Body of pancreas (tissue), 4 donors: ENCODE data around the gene MICAL2. TPM values are rescaled to one million over a fixed set of nuclear protein-coding genes. Genes with fewer than 3 reads are reported as not detected.

Experiments used
- ATAC-seq: fragments of 150-250 bp; one replicate; pipeline ENCODE4 v1.9.1; 2016
- DNase-seq, 4 donors: peaks; one replicate each; pipeline ENCODE4 v3.0.0-alpha.2; 2019
- H3K27ac ChIP-seq, 4 donors: fragments of 200-600 bp; sonication (generic); 1 replicate in 3 of 4; 2 replicates in 1 of 4; pipeline versions ENCODE4 v1.5.1 to v1.6.1; 2016 to 2019; ENCODE audit warnings: mild to moderate bottlenecking in 1 of 4, mixed read lengths in 1 of 4, moderate library complexity in 1 of 4
- H3K27me3 ChIP-seq, 2 donors: fragments of 200-600 bp; sonication (generic); one replicate each; pipeline ENCODE4 v1.6.0; 2016; ENCODE audit warnings: mild to moderate bottlenecking in 1 of 2
- H3K36me3 ChIP-seq, 2 donors: fragments of 200-600 bp; sonication (generic); replicated peaks in 1 of 2; 2 replicates each; pipeline ENCODE4 v1.5.1; 2016; ENCODE audit warnings: low read depth in 2 of 2; ENCODE audit not compliant: insufficient read depth in 1 of 2
- H3K4me1 ChIP-seq: fragments of 200-600 bp; sonication (generic); one replicate; pipeline ENCODE4 v1.6.0; 2016
- H3K4me3 ChIP-seq, 2 donors: fragments of 200-600 bp; sonication (generic); 1 replicate in 1 of 2; 2 replicates in 1 of 2; pipeline ENCODE4 v1.5.1; 2016 to 2019
- H3K9me3 ChIP-seq, 3 donors: fragments of 200-600 bp; sonication (generic); 1 replicate in 2 of 3; 2 replicates in 1 of 3; pipeline ENCODE4 v1.5.1; 2016
- POLR2A ChIP-seq, 3 donors: fragments of 450-650 bp; IDR thresholded peaks; one replicate each; pipeline ENCODE4 v1.6.1; 2016; ENCODE audit warnings: antibody characterized with exemption in 3 of 3, mild to moderate bottlenecking in 2 of 3
- WGBS, 2 donors: methylation state at CpG; one replicate each; pipeline ENCODE4 v1.1.5; 2017; 5-methylcytosine and 5-hydroxymethylcytosine counted together
- intact Hi-C: fragments of 100-400 bp; cut with DNase I; formaldehyde crosslinking; loops from one replicate; pipeline ENCODE4 v1.15.1; 2023
- total RNA-seq, 2 donors: library from RNA; depleted of rRNA; stranded (reverse); fragments of >200 nt; gene quantifications; one replicate each; pipeline ENCODE4 v1.1.0, GENCODE V29; 2016
- TF ChIP-seq, protein P1 (sequence below), 7 experiments: fragments of 450-650 bp in 4 of 7; fragments of 200-600 bp in 3 of 7; sonication (generic) in 3 of 7; IDR thresholded peaks; one replicate each; pipeline ENCODE4 v1.5.1; 2016 to 2019; ENCODE audit warnings: antibody characterized with exemption in 7 of 7

MICAL2 gene
- total RNA-seq, 2 donors from 2014 or later, result 16.6 to 24.4 TPM

- TF ChIP-seq, protein P1, sequence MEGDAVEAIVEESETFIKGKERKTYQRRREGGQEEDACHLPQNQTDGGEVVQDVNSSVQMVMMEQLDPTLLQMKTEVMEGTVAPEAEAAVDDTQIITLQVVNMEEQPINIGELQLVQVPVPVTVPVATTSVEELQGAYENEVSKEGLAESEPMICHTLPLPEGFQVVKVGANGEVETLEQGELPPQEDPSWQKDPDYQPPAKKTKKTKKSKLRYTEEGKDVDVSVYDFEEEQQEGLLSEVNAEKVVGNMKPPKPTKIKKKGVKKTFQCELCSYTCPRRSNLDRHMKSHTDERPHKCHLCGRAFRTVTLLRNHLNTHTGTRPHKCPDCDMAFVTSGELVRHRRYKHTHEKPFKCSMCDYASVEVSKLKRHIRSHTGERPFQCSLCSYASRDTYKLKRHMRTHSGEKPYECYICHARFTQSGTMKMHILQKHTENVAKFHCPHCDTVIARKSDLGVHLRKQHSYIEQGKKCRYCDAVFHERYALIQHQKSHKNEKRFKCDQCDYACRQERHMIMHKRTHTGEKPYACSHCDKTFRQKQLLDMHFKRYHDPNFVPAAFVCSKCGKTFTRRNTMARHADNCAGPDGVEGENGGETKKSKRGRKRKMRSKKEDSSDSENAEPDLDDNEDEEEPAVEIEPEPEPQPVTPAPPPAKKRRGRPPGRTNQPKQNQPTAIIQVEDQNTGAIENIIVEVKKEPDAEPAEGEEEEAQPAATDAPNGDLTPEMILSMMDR (IDR thresholded peaks at IDR 0.05), result no peak
- TF ChIP-seq POLR2A (IDR thresholded peaks at IDR 0.05), result no peak
- no peaks in the 10 kb centered on the region for H3K36me3 ChIP-seq
- intact Hi-C loops, result no loop called here
- H3K9me3 ChIP-seq, result no peaks in the 10 kb centered on the region
- no peaks in the 10 kb centered on the region for H3K4me1 ChIP-seq
- peak overlapping the region in 3 of 4 donors; percentile 26 to 65 (median 50) for H3K27ac ChIP-seq
- DNase-seq (no peak), ATAC-seq (no peak)
- no peak overlapping the region for H3K4me3 ChIP-seq
- WGBS, 2 donors, result 79 to 82% methylated on average over 7 of the region's 7 CpGs
- H3K27me3 ChIP-seq, result no peaks in the 10 kb centered on the region
Measured at GRCh38 chr11:12087075-12088004, 23.1 kb upstream of the MICAL2 start.

DNA sequence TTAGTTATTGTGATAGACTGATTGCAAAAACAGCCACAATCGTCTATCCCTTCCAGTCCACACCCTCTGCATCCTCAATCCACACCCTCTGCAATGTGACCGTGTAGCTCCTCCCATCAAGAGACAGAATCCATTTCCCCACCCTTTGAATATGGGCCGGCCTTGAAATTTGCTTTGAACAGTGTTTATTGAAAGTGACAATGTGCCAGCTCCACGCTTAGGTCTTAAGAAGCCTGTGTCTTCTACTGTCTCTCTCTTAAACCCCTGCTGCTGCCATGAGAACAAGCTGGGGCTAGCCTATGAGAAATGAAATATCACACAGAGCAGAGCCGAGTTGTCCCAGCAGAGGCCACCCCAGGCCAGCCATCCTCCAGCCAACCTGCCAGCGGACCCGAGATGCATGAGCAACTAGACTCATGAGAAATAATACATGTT is 22.3 kb upstream of the MICAL2 start:
- TF ChIP-seq, protein P1 (IDR thresholded peaks at IDR 0.05), result peak in 3 of 7 experiments; percentile 25 to 44 (median 32)
- no peak for TF ChIP-seq POLR2A (IDR thresholded peaks at IDR 0.05)
- Histone ChIP-seq H3K4me1 (no peaks in the 10 kb centered on the region), H3K27me3 (no peaks in the 10 kb centered on the region), H3K27ac (peak overlapping the region in 1 of 4 donors; percentile 65), H3K4me3 (no peak overlapping the region), H3K9me3 (no peaks in the 10 kb centered on the region), H3K36me3 (no peaks in the 10 kb centered on the region)
- 37 to 38% methylated on average over 7 of the region's 7 CpGs for WGBS, 2 donors
- ATAC-seq (no peak), DNase-seq (peak in 3 of 4 donors; percentile 23 to 45 (median 36))
- intact Hi-C loops, result no loop called here

DNA sequence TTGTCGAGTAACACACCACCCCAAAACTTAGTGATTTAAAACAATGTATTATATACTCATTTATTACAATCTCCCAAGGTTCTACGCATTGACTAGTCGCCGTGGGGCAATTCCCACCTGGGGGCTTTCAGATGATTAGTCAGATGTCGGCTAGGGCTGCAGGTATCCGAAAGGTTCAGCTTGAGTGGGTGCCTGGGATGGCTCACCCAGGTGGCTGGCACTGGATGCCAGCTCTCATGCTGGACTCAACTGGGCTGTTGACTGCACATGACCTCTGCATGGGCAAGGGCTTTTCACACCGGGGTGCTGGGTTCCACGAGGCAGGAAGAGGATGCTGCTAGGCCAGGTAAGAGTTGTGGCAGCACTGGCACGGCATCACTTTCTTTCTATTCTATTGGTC is 21.9 kb upstream of the MICAL2 start:
- no peaks in the 10 kb centered on the region for H3K36me3 ChIP-seq
- WGBS, 2 donors, result 85 to 92% methylated on average over 9 of the region's 9 CpGs
- H3K27ac ChIP-seq, result no peak overlapping the region
- no peak for TF ChIP-seq POLR2A (IDR thresholded peaks at IDR 0.05)
- TF ChIP-seq, protein P1 (IDR thresholded peaks at IDR 0.05), result no peak
- ATAC-seq, result no peak
- no peaks in the 10 kb centered on the region for H3K27me3 ChIP-seq
- DNase-seq, result no peak
- H3K4me1 ChIP-seq, result no peaks in the 10 kb centered on the region
- H3K9me3 ChIP-seq, result no peaks in the 10 kb centered on the region
- intact Hi-C loops, result no loop called here
- no peak overlapping the region for H3K4me3 ChIP-seq

- no peaks in the 10 kb centered on the region for H3K4me1 ChIP-seq
- intact Hi-C loops, result no loop called here
- DNase-seq (no peak), ATAC-seq (no peak)
- no peaks in the 10 kb centered on the region for H3K9me3 ChIP-seq
- WGBS, 2 donors, result 81 to 93% methylated on average over 4 of the region's 4 CpGs
- TF ChIP-seq, protein P1 (IDR thresholded peaks at IDR 0.05), result no peak
- TF ChIP-seq POLR2A (IDR thresholded peaks at IDR 0.05), result no peak
- H3K27ac ChIP-seq, result no peak overlapping the region
- no peaks in the 10 kb centered on the region for H3K27me3 ChIP-seq
- no peak overlapping the region for H3K4me3 ChIP-seq
- no peaks in the 10 kb centered on the region for H3K36me3 ChIP-seq
Measured at GRCh38 chr11:12089041-12089440, 21.3 kb upstream of the MICAL2 start.
